ENCODE data around the gene TMEM234.

Gene TMEM234

GRCh38 chr1:32170991-32171390 is 51.2 kb downstream of the TMEM234 start:
- FAIRE-seq = no peak

All from colon (tissue), 2 donors.